Measurements from ENCODE around the gene MLLT3. TPM values are rescaled to one million over a fixed set of nuclear protein-coding genes. Genes with fewer than 3 reads are reported as not detected.

Gene MLLT3
- total and polyA plus RNA-seq, 2 of the 13 experiments (the other 11 are each of a cell fraction or from before 2014, with no cell fraction given) = 12.3 to 12.6 TPM

- ATAC-seq (no peak), FAIRE-seq (no peak), DNase-seq (ENCODE audit: low spot score) (no peak)
- Histone ChIP-seq H3K79me2 (ENCODE audit: insufficient read depth, low read length) (no peaks in the 10 kb centered on the region), H3K27me3 (ENCODE audit: control insufficient read depth in 1 of 2, insufficient read depth in 2 of 2, low read length in 2 of 2) (no peaks in the 10 kb centered on the region), H4K20me1 (ENCODE audit: insufficient read depth, low read length) (no peaks in the 10 kb centered on the region), H3K27ac (ENCODE audit: extremely low read length, insufficient read depth, low read length) (no peak overlapping the region), H3K4me1 (ENCODE audit: insufficient read depth, low read length) (no peaks in the 10 kb centered on the region), H3K36me3 (replicated peaks in 1 of 2; ENCODE audit: control insufficient read depth in 1 of 2, insufficient read depth in 2 of 2, low read length in 2 of 2) (no peaks in the 10 kb centered on the region), H3K4me2 (ENCODE audit: low read depth, low read length) (no peak overlapping the region), H3K4me3 (replicated peaks in 1 of 3; ENCODE audit: insufficient read depth in 1 of 3, low read depth in 2 of 3, low read length in 3 of 3) (no peak overlapping the region), H3K9ac (ENCODE audit: insufficient read depth, low read depth, low read length) (no peak overlapping the region), H3K9me3 (ENCODE audit: low read length) (no peaks in the 10 kb centered on the region), H2AFZ (ENCODE audit: low read length) (no peak overlapping the region)
- intact Hi-C loops (cut with micrococcal nuclease; ENCODE audit: unreplicated experiment) (no loop called here), in situ Hi-C loops (cut with HindIII; ENCODE audit: extremely low pct_ligation_motif_present, low pct_unique_long_range_greater_than_20kb) (no loop called here)
- no peak for TF ChIP-seq ZNF83 (CRISPR knock-in tag; IDR thresholded peaks at IDR 0.05; ENCODE audit: borderline replicate concordance)
- 39% methylated on average over 2 of the region's 2 CpGs for WGBS (ENCODE audit: low lambda C conversion rate)
- POLR2A ChIA-PET = no interaction called here
- CTCF ChIA-PET (ENCODE audit: low intra/inter-chr PET ratio, low total read pairs) = no interaction called here
- no TSS peak for BruUV-seq (replicated peaks)
Measured at GRCh38 chr9:20437476-20437875, 184.8 kb downstream of the MLLT3 start.

GRCh38 chr9:20436476-20437195, 185.7 kb downstream of the MLLT3 start:
- WGBS (ENCODE audit: low lambda C conversion rate) = 39% methylated on average over 1 of the region's 1 CpG
- Histone ChIP-seq H3K36me3 (replicated peaks in 1 of 2; ENCODE audit: control insufficient read depth in 1 of 2, insufficient read depth in 2 of 2, low read length in 2 of 2) (no peaks in the 10 kb centered on the region), H3K4me1 (ENCODE audit: insufficient read depth, low read length) (no peaks in the 10 kb centered on the region), H3K4me2 (ENCODE audit: low read depth, low read length) (no peak overlapping the region), H3K27me3 (ENCODE audit: control insufficient read depth in 1 of 2, insufficient read depth in 2 of 2, low read length in 2 of 2) (no peaks in the 10 kb centered on the region), H3K79me2 (ENCODE audit: insufficient read depth, low read length) (no peaks in the 10 kb centered on the region), H3K9me3 (ENCODE audit: low read length) (no peaks in the 10 kb centered on the region), H2AFZ (ENCODE audit: low read length) (no peak overlapping the region), H3K4me3 (replicated peaks in 1 of 3; ENCODE audit: insufficient read depth in 1 of 3, low read depth in 2 of 3, low read length in 3 of 3) (no peak overlapping the region), H4K20me1 (ENCODE audit: insufficient read depth, low read length) (no peaks in the 10 kb centered on the region), H3K9ac (ENCODE audit: insufficient read depth, low read depth, low read length) (no peak overlapping the region), H3K27ac (ENCODE audit: extremely low read length, insufficient read depth, low read length) (no peak overlapping the region)
- TF ChIP-seq MAFK (conservative IDR thresholded peaks at IDR 0.05 in 1 of 2, IDR thresholded peaks at IDR 0.05 in 1 of 2; ENCODE audit: low read length in 2 of 2) (peak; percentile 74 to 88), HOXA7 (CRISPR knock-in tag; IDR thresholded peaks at IDR 0.05) (no peak), ZBTB43 (CRISPR knock-in tag; conservative IDR thresholded peaks at IDR 0.05) (no peak), MAFF (IDR thresholded peaks at IDR 0.05; ENCODE audit: low read depth, low read length) (peak; percentile 83), KDM1A (CRISPR knock-in tag; IDR thresholded peaks at IDR 0.05) (no peak), SNAPC4 (CRISPR knock-in tag; IDR thresholded peaks at IDR 0.05) (no peak), ZNF326 (CRISPR knock-in tag; IDR thresholded peaks at IDR 0.05; ENCODE audit: borderline replicate concordance) (no peak)
- ChIA-PET POLR2A (no interaction called here), CTCF (ENCODE audit: low intra/inter-chr PET ratio, low total read pairs) (no interaction called here)
- DNase-seq (ENCODE audit: low spot score) = no peak
- no TSS peak for BruUV-seq (replicated peaks)
- intact Hi-C loops (cut with micrococcal nuclease; ENCODE audit: unreplicated experiment) (no loop called here), in situ Hi-C loops (cut with HindIII; ENCODE audit: extremely low pct_ligation_motif_present, low pct_unique_long_range_greater_than_20kb) (no loop called here)
- no peak for FAIRE-seq
- no peak for ATAC-seq

All from HepG2 (cell line).